Spleen (tissue), 11 donors: ENCODE results near the gene TAS2R60. TPM values are rescaled to one million over a fixed set of nuclear protein-coding genes. Genes with fewer than 3 reads are reported as not detected.

Experiments
- DNase-seq: peaks from one replicate; pipeline ENCODE4 v3.0.0-alpha.2; 2020
- H3K27ac ChIP-seq, 8 donors: fragments of 200-600 bp; sonication (generic) in 7 of 8; 1 replicate in 4 of 8; 2 replicates in 4 of 8; pipeline versions ENCODE4 v1.5.0 to v1.8.0; 2016 to 2021; ENCODE audit warnings: inconsistent platforms in 4 of 8, mild to moderate bottlenecking in 4 of 8, moderate library complexity in 1 of 8
- H3K27me3 ChIP-seq, 7 donors: fragments of 200-600 bp; sonication (generic) in 6 of 7; replicated peaks in 1 of 7; 1 replicate in 4 of 7; 2 replicates in 3 of 7; pipeline versions ENCODE4 v1.5.0 to v1.8.0; 2016 to 2021; ENCODE audit warnings: inconsistent platforms in 3 of 7, mild to moderate bottlenecking in 1 of 7
- H3K36me3 ChIP-seq, 6 donors: fragments of 200-600 bp; sonication (generic) in 5 of 6; 1 replicate in 4 of 6; 2 replicates in 2 of 6; pipeline versions ENCODE4 v1.5.0 to v1.8.0; 2016 to 2021; ENCODE audit warnings: inconsistent platforms in 2 of 6
- H3K4me1 ChIP-seq, 6 donors: fragments of 200-600 bp; sonication (generic) in 5 of 6; 1 replicate in 3 of 6; 2 replicates in 3 of 6; pipeline versions ENCODE4 v1.5.0 to v1.8.0; 2016 to 2021; ENCODE audit warnings: inconsistent platforms in 3 of 6
- H3K4me3 ChIP-seq, 8 donors: fragments of 200-600 bp; sonication (generic) in 7 of 8; 1 replicate in 4 of 8; 2 replicates in 4 of 8; pipeline versions ENCODE4 v1.5.0 to v1.8.0; 2016 to 2021; ENCODE audit warnings: inconsistent platforms in 4 of 8, mild to moderate bottlenecking in 4 of 8, moderate library complexity in 2 of 8
- H3K9me3 ChIP-seq, 8 donors: fragments of 200-600 bp; sonication (generic) in 7 of 8; 1 replicate in 4 of 8; 2 replicates in 4 of 8; pipeline versions ENCODE4 v1.5.0 to v1.8.0; 2016 to 2021; ENCODE audit warnings: inconsistent platforms in 4 of 8
- CTCF ChIP-seq, 11 experiments: fragments of 200-600 bp in 7 of 11; fragments of 450-650 bp in 4 of 11; sonication (generic) in 4 of 11; IDR thresholded peaks in 8 of 11; conservative IDR thresholded peaks in 3 of 11; 1 replicate in 7 of 11; 2 replicates in 4 of 11; pipeline versions ENCODE4 v1.4.0 to v1.8.0; 2016 to 2021; ENCODE audit warnings: antibody characterized with exemption in 11 of 11, inconsistent platforms in 4 of 11, mild to moderate bottlenecking in 1 of 11
- POLR2A ChIP-seq, 3 donors: fragments of 450-650 bp; IDR thresholded peaks; one replicate each; pipeline ENCODE4 v1.5.1; 2017; ENCODE audit warnings: antibody characterized with exemption in 3 of 3, mild to moderate bottlenecking in 1 of 3
- POLR2AphosphoS5 ChIP-seq, 3 donors: sonication (generic); formaldehyde crosslinking; IDR thresholded peaks; one replicate each; pipeline ENCODE4 v1.5.1; 2017; ENCODE audit warnings: antibody characterized with exemption in 3 of 3
- WGBS, 5 donors: extraction: QIAGEN DNeasy Blood & Tissue Kit in 3 of 5; methylation state at CpG; one replicate each; pipeline versions ENCODE4 v1.1.5 to v1.1.7; 2013 to 2018; 5-methylcytosine and 5-hydroxymethylcytosine counted together
- intact Hi-C: fragments of 100-400 bp; cut with DNase I; formaldehyde crosslinking; loops from one replicate; pipeline ENCODE4 v1.15.0; 2023; ENCODE audit warnings: low total_unique reads
- polyA plus RNA-seq, 3 donors: library from polyadenylated mRNA; stranded (reverse); fragments of 200-250 nt; gene quantifications; one replicate each; pipeline ENCODE4 v1.2.1, GENCODE V29; 2013
- total RNA-seq, 7 donors: library from RNA; depleted of rRNA in 3 of 7; stranded (reverse); fragments of >200 nt in 3 of 7; fragmentation: NEBNext Ultra II Directional in 4 of 7; extraction: Animal tissue kit (Norgen Biotek cat#: 25700) in 4 of 7; gene quantifications; one replicate each; pipeline versions ENCODE4 v1.1.0 to v1.2.1, GENCODE V29; 2016 to 2021
- donor health status: healthy with polysubstance abuse.
- donor health status: DM: no; HTN: no; CAD: no; lungs with moderate emphysema.
- donor health status: DM: no; HTN: no; CAD: no.
- donor health status: Bipolar disorder and iron deficiency.
- donor health status: healthy.
- donor health status: DM: no; HTN: no; CAD: no.
- donor health status: DM: yes; HTN: yes; CAD: no.

Gene TAS2R60
- total and polyA plus RNA-seq, 10 donors = 0.30 to 2.2 (median 0.85) TPM; not detected in 5

- no peaks in the 10 kb centered on the region for H3K4me1 ChIP-seq
- TF ChIP-seq POLR2A (IDR thresholded peaks at IDR 0.05) = no peak
- TF ChIP-seq POLR2AphosphoS5 (IDR thresholded peaks at IDR 0.05) = no peak
- TF ChIP-seq CTCF (IDR thresholded peaks at IDR 0.05 in 8 of 11, conservative IDR thresholded peaks at IDR 0.05 in 3 of 11) = no peak
- H3K27me3 ChIP-seq = no peaks in the 10 kb centered on the region
- H3K9me3 ChIP-seq = no peaks in the 10 kb centered on the region
- WGBS, 5 donors = 82 to 96% (median 93%) methylated on average over 3 of the region's 3 CpGs
- DNase-seq = no peak
- no peak overlapping the region for H3K4me3 ChIP-seq
- no peaks in the 10 kb centered on the region for H3K36me3 ChIP-seq
- no peak overlapping the region for H3K27ac ChIP-seq
- intact Hi-C loops = no loop called here
Observed at GRCh38 chr7:143436325-143436946, 6.8 kb upstream of the TAS2R60 start.

- 26 to 39% (median 31%) methylated on average over 4 of the region's 4 CpGs for WGBS, 5 donors
- intact Hi-C loops = no loop called here
Observed at GRCh38 chr7:143437578-143437977, 5.7 kb upstream of the TAS2R60 start.

GRCh38 chr7:143439866-143440265 is 3.4 kb upstream of the TAS2R60 start:
- no peak for DNase-seq
- no peaks in the 10 kb centered on the region for H3K27me3 ChIP-seq
- H3K9me3 ChIP-seq = no peaks in the 10 kb centered on the region
- no peak overlapping the region for H3K4me3 ChIP-seq
- H3K4me1 ChIP-seq = no peaks in the 10 kb centered on the region
- WGBS, 5 donors = 81 to 95% (median 88%) methylated on average over 2 of the region's 2 CpGs
- TF ChIP-seq POLR2A (IDR thresholded peaks at IDR 0.05) = no peak
- no peak for TF ChIP-seq CTCF (IDR thresholded peaks at IDR 0.05 in 8 of 11, conservative IDR thresholded peaks at IDR 0.05 in 3 of 11)
- TF ChIP-seq POLR2AphosphoS5 (IDR thresholded peaks at IDR 0.05) = no peak
- intact Hi-C loops = no loop called here
- H3K27ac ChIP-seq = no peak overlapping the region
- no peaks in the 10 kb centered on the region for H3K36me3 ChIP-seq

More at GRCh38 chr7:143437578-143437977, 5.7 kb upstream of the TAS2R60 start:
- H3K27me3 ChIP-seq = no peaks in the 10 kb centered on the region
- no peak for DNase-seq
- H3K4me3 ChIP-seq = no peak overlapping the region
- TF ChIP-seq POLR2A (IDR thresholded peaks at IDR 0.05) = no peak
- TF ChIP-seq POLR2AphosphoS5 (IDR thresholded peaks at IDR 0.05) = no peak
- no peak for TF ChIP-seq CTCF (IDR thresholded peaks at IDR 0.05 in 8 of 11, conservative IDR thresholded peaks at IDR 0.05 in 3 of 11)
- H3K9me3 ChIP-seq = no peaks in the 10 kb centered on the region
- no peak overlapping the region for H3K27ac ChIP-seq
- H3K36me3 ChIP-seq = no peaks in the 10 kb centered on the region
- H3K4me1 ChIP-seq = no peaks in the 10 kb centered on the region

- Histone ChIP-seq H3K9me3 (no peaks in the 10 kb centered on the region), H3K27me3 (peaks cover 0 to 15% (median 0%) of the 10 kb centered on the region in 7 donors), H3K4me3 (no peak overlapping the region), H3K36me3 (no peaks in the 10 kb centered on the region), H3K4me1 (no peaks in the 10 kb centered on the region), H3K27ac (no peak overlapping the region)
- intact Hi-C loops = no loop called here
- WGBS, 5 donors = 88 to 96% (median 92%) methylated on average over 6 of the region's 6 CpGs
- no peak for DNase-seq
- TF ChIP-seq POLR2A (IDR thresholded peaks at IDR 0.05) (no peak), POLR2AphosphoS5 (IDR thresholded peaks at IDR 0.05) (no peak), CTCF (IDR thresholded peaks at IDR 0.05 in 8 of 11, conservative IDR thresholded peaks at IDR 0.05 in 3 of 11) (no peak)
Observed at GRCh38 chr7:143444063-143444782, 970 bp downstream of the TAS2R60 start.
